GM13977 (cell line): ENCODE data around the gene POU3F4.

Experiments
- DNase-seq: peaks from one replicate; pipeline ENCODE4 v3.0.0; 2012; ENCODE audit warnings: low spot score
- in situ Hi-C: fragments of 300-500 bp; cut with MboI; formaldehyde crosslinking; loops from one replicate; pipeline ENCODE4 v1.12.0; 2022; ENCODE audit warnings: low sequenced_read_pairs, low pct_unique_long_range_greater_than_20kb, mixed read lengths, inconsistent platforms; ENCODE audit not compliant: unreplicated experiment
- TF ChIP-seq, protein P1 (sequence below): IDR thresholded peaks from 2 replicates; pipeline ENCODE4 v1.5.1; 2012; ENCODE audit warnings: mild to moderate bottlenecking, control low read depth; ENCODE audit not compliant: insufficient read depth; ENCODE audit errors: extremely low read depth, missing control alignments

Gene POU3F4

DNA sequence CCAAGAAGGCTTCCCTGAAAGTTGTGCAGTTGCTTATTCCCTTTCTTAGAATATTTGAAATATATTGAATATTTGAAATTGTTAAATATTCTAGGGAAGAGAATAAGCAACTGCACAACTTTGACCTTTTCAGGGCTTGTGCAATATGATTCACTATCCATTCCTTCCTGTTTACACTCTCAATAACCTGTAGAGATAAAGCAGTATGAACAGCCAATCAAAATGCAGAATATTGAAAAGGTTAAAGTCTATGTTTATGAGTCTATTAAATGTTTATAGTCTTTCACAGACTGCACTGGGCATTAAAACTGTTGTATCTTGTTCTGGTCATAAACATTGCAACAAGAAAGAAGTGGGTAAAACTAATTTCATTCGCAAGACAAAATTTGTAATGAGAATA is 13.8 kb downstream of the POU3F4 start:
- no peak for DNase-seq
- TF ChIP-seq, protein P1, sequence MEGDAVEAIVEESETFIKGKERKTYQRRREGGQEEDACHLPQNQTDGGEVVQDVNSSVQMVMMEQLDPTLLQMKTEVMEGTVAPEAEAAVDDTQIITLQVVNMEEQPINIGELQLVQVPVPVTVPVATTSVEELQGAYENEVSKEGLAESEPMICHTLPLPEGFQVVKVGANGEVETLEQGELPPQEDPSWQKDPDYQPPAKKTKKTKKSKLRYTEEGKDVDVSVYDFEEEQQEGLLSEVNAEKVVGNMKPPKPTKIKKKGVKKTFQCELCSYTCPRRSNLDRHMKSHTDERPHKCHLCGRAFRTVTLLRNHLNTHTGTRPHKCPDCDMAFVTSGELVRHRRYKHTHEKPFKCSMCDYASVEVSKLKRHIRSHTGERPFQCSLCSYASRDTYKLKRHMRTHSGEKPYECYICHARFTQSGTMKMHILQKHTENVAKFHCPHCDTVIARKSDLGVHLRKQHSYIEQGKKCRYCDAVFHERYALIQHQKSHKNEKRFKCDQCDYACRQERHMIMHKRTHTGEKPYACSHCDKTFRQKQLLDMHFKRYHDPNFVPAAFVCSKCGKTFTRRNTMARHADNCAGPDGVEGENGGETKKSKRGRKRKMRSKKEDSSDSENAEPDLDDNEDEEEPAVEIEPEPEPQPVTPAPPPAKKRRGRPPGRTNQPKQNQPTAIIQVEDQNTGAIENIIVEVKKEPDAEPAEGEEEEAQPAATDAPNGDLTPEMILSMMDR = no peak
- in situ Hi-C loops = no loop called here

DNA sequence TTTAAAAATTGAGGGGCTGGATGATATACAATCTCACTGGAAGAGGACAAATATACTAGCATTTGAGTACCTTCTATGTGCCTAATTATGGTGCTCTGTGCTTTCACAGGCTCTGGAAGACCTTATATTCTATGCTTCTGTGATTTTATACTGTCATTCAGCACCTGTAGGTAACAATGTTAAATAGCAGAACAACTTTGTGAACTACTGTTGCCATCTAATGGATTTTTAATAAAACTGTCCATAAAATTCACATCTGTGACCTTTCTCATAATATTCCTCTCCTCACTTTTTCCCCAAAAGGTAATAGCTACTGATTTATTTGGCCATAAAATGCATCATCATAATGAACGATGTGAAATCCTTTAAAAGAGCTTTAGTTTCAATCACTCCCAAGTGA is 21.9 kb downstream of the POU3F4 start:
- in situ Hi-C loops = no loop called here
- TF ChIP-seq, protein P1 = no peak
- no peak for DNase-seq

DNA sequence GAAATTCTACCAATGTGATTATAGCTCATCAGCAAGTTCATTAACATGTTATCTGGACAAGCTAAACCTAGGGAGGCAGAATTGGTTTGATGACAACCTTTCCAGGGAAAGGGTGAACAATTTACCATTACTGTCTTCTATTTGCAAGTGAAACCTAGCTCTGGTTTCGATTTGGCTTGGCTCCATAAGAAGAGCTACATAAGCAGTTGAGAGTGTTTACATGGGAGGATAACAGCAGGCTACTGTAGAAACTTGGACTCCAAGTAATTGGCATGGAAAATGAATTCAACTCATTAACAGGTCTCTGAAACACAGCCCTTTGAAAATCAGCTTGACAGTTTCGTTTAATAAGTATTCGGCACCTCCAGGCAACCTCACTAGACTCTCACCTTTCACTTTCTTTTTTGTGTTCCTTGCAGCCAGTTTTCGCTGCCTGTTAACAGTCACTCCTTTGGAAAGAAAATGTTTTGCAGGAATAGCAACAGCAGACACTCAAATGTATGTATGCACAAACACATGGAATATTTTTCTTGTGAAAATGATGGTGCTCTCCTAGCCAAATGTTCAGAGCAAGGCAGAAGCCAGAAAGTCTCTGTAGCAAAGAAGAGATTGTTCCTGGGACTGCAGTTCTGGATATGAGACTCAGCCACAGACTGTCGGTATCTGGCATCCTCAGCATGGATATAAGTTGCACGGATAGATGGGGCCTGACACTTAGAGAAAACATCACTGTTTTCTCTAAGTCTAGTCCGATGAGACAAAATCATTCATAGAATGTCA is 27.5 kb downstream of the POU3F4 start:
- DNase-seq = no peak
- TF ChIP-seq, protein P1 = no peak
- in situ Hi-C loops = no loop called here
